ENCODE results near the gene SCG3. TPM values are rescaled to one million over a fixed set of nuclear protein-coding genes. Genes with fewer than 3 reads are reported as not detected.
"Not testable (repeated sequence)": the region's sequence is repeated elsewhere in the genome, so short reads cannot be mapped to it uniquely, and the experiment has no call there.

SCG3 gene
- total RNA-seq, result 1 to 10 TPM in 1 of 2 donors, under 1 TPM in 1; 0.95 to 1.2 TPM
- long read RNA-seq, partial matches to known transcripts, result 1 of 1 reads
- long read RNA-seq, other reads (novel, unspliced or antisense), result 0 of 1 reads

GRCh38 chr15:51681303-51681963, at the start of gene SCG3:
SCG3 (plus strand) TSS chr15:51681503; CDS start chr15:51681756, 253 bp downstream.
- intact Hi-C loops (cut with DNase I, micrococcal nuclease), result no loop called here
- DNase-seq (peak; percentile 67 to 91), ATAC-seq (peak; percentile 100)

GRCh38 chr15:51634591-51635198, 46.6 kb upstream of the SCG3 start:
- ATAC-seq (no peak), DNase-seq (no peak)
- intact Hi-C loops (cut with DNase I, micrococcal nuclease), result no loop called here

- ATAC-seq, result no peak
Measured at GRCh38 chr15:51641490-51642130, 39.7 kb upstream of the SCG3 start.

GRCh38 chr15:51642696-51643095, 38.6 kb upstream of the SCG3 start:
- intact Hi-C loops (cut with DNase I, micrococcal nuclease), result no loop called here
- peak; percentile 69 for ATAC-seq
- DNase-seq, result no peak

More at GRCh38 chr15:51641490-51642130, 39.7 kb upstream of the SCG3 start:
- no peak for DNase-seq
- intact Hi-C loops (cut with DNase I, micrococcal nuclease), result no loop called here

DNA sequence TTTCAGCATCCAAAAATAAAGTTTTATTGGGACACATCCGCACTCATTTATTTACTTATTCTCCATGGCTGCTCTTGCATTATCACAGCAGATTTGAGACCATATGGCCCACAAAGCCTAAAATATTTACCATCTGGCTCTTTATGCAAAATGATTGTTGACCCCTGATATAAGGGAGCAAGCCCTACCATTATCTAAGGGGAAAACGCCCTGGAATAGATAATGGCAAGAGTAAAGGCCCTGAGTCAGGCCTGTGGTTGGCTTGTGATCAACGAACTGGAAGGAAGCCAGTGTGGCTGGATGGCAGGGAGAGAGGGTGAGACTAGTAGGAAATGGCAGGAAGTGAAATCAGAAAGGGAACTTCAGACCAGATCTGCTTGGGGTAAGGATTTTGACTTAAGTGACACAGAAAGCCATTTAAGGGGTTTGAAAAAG, 34.2 kb upstream of the SCG3 start:
- ATAC-seq (peak; percentile 77), DNase-seq (peak; percentile 59 to 67)
- intact Hi-C loops (cut with DNase I, micrococcal nuclease), result no loop called here

GRCh38 chr15:51648101-51648500, 33.2 kb upstream of the SCG3 start:
- ATAC-seq; intact Hi-C loops (cut with DNase I, micrococcal nuclease); DNase-seq: not testable (repeated sequence)

GRCh38 chr15:51648643-51649042, 32.7 kb upstream of the SCG3 start:
- ATAC-seq; DNase-seq; intact Hi-C loops (cut with DNase I, micrococcal nuclease): not testable (repeated sequence)

DNA sequence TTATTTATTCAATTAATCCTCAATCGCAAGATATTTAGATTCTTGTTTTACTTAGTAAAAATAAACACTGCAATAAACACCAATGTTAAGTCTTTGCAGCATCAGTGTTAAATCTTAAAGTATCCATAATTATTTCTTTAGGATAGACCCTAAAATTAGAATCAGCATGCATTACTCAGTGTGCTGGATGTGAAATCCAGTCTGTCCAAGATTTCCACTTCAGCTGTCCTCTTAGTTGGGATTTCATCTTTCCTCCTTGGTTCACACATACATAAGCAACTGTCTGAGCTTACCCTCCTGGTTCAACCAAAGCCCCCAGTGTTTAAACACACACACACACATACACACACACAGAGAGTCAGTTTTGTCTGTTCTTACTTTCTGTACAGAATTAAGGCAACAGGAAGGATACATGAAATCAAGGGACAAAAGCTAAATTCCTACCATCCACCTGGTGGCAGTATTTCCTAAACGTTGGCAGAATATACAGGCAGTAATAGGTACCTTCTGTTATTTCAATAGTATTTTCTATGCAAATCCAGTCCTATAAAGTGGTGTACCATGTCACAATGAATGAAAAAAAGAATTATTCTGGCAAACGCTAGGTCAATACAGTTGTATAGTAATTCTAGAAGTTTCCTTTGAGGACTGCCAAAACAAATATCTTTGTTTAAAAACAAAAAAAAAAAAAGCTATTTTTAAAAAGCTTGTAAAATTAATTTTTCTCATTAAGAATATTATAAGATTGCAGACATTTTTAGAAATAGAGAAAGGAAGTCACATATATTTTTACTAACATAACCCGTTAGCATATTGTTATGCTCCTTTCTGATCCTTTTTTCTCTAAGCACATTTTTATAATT, 31.4 kb upstream of the SCG3 start:
- DNase-seq (no peak), ATAC-seq (peak; percentile 87)
- intact Hi-C loops (cut with DNase I, micrococcal nuclease), result loop anchor here (1.0 to 10.0 kb wide), 2 partner anchors 125 to 126 kb away; no protein-coding TSS in a partner anchor

GRCh38 chr15:51652084-51652668, 29.1 kb upstream of the SCG3 start:
- ATAC-seq (no peak), DNase-seq (no peak)
- intact Hi-C loops (cut with DNase I, micrococcal nuclease), result loop anchor here in 1 of 2 donors (10.0 kb wide), 1 partner anchor 123 kb away; no protein-coding TSS in a partner anchor

GRCh38 chr15:51655401-51656057, 25.8 kb upstream of the SCG3 start:
- intact Hi-C loops (cut with DNase I, micrococcal nuclease), result loop anchor here (5.0 to 10.0 kb wide), 2 partner anchors 42 to 119 kb away; no protein-coding TSS in a partner anchor
- not testable (repeated sequence) for ATAC-seq, DNase-seq

- no peak for ATAC-seq
- no peak for DNase-seq
- intact Hi-C loops (cut with DNase I, micrococcal nuclease), result loop anchor here (5.0 to 10.0 kb wide), 2 partner anchors 39 to 116 kb away; no protein-coding TSS in a partner anchor
Measured at GRCh38 chr15:51658664-51659063, 22.6 kb upstream of the SCG3 start.

- no peak for ATAC-seq
- intact Hi-C loops (cut with DNase I, micrococcal nuclease), result no loop called here
- DNase-seq, result no peak
Measured at GRCh38 chr15:51661072-51661471, 20.2 kb upstream of the SCG3 start.

DNA sequence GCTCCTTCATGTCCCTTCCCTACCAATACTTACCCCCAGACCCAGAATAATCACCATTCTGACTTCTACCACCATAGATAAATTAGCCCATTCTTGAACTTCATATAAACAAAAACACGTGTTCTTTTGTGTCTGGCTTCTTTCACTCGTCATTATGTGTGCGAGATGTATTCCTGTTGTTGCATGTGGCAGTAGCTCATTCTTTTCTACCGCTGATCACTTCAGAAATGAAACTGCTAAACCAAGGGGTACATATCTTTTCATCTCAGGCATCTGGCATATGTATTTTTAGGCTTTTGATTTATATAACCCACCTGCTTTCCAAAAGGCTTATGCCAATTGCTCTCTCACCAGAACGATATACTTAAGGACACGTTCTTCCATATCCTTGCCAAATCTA, 13.8 kb upstream of the SCG3 start:
- intact Hi-C loops (cut with DNase I, micrococcal nuclease), result no loop called here
- DNase-seq, result no peak
- ATAC-seq, result no peak

DNA sequence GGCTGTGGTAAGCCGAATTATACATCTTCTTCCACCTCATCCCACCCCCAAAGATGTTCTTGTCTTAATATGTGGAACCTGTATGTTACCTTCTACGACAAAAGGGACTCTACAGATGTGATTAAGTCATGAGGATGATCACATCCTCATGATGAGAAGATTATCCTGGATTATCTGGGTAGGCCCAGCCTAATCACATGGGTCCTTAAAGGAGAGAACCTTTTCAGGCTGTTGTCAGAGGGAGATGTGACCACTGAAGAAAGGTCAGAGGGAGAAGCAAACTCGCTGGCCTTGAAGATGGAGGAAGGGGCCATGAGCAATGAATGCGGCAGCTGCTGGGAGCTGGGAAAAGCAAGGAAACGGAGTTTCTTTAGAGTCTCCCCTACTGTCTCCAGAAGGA, 12.9 kb upstream of the SCG3 start:
- intact Hi-C loops (cut with DNase I, micrococcal nuclease), result no loop called here
- DNase-seq (no peak), ATAC-seq (no peak)

GRCh38 chr15:51669381-51669780, 11.9 kb upstream of the SCG3 start:
- intact Hi-C loops (cut with DNase I, micrococcal nuclease), result no loop called here
- no peak for ATAC-seq

DNA sequence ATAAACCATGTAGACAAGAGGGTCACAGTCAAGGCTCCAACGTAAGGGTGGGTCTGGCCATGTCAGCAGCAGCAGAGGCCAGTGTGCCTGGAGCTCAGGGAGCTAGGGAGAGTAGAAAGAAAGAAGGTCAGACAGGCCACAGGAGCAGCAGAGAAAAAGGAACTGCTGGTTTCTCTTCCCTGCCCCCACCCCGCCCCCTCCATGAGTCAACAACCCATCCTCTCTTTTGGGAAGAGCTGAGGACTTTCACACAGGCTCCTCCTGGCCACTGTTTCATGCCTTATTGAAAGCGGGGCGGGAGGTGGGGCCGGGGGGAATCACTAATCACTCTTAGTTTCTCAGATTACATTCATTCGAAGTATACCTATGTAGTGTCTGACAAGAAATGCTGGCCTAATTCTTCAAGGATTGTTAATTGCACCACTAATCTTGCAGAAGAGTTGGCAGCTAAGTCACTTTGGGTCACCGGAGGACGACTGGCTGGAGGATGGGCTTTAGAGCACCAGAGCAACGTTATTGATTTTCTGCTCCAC, 9.1 kb upstream of the SCG3 start:
- intact Hi-C loops (cut with DNase I, micrococcal nuclease), result no loop called here
- no peak for DNase-seq

More at GRCh38 chr15:51669381-51669780, 11.9 kb upstream of the SCG3 start:
- DNase-seq, result no peak

More for the DNA sequence above, 9.1 kb upstream of the SCG3 start:
- no peak for ATAC-seq

All from left colon (tissue), 2 donors.